ENCODE data around the gene TBC1D21.

Gene TBC1D21

GRCh38 chr15:73865379-73865778, 8.0 kb upstream of the TBC1D21 start:
- no peak for DNase-seq

GRCh38 chr15:73865904-73866303, 7.5 kb upstream of the TBC1D21 start:
- no peak for DNase-seq

- no peak for DNase-seq
Observed at GRCh38 chr15:73866481-73866880, 6.9 kb upstream of the TBC1D21 start.

DNA sequence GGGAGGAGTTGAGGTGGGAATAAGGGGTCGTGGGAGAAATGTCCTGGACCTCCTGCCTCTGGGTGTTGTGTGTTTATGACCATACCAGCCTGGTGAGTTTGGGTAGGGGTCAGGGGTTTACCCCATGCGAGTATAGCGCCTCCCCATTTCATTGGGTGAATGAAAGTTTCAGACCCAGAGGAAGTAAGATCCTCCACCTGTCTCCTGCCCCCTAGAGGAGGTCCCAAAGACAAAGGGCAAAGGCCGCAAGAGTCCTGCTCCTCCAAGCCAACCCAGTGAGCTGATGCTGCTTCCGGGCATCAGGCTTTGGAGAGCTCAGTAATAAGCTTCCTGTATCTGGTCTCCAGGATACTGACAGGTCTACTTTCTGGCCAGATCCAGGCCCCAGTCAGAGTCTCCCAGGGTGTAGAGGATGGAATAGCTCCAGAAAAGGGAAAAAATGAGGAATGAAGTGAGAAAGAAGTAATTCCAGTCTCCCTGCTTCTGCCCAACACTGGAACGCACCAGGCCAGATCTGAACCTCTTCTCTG, 6.4 kb upstream of the TBC1D21 start:
- DNase-seq, result no peak

- no peak for DNase-seq
Observed at GRCh38 chr15:73867426-73867825, 5.9 kb upstream of the TBC1D21 start.

DNA sequence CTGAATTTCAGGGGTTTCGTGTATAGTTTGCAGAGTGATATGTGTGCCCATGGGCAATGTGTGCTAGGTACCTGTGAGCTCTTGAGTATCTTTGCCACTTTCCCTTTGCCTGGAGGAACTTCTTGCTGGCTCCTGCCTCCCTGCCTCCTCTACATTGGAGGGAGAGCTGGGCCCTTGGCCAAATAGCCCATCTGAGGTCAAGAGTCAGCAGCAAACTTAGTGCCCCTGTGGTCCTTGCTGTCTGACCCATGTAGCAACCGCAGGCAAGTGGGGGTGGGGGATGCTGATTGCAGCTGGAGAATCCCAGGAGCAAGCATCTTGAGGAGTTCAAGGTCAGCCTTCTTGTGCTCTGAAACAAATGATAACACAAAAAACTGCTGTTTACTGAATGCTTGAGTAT, 5.4 kb upstream of the TBC1D21 start:
- DNase-seq, result no peak

DNA sequence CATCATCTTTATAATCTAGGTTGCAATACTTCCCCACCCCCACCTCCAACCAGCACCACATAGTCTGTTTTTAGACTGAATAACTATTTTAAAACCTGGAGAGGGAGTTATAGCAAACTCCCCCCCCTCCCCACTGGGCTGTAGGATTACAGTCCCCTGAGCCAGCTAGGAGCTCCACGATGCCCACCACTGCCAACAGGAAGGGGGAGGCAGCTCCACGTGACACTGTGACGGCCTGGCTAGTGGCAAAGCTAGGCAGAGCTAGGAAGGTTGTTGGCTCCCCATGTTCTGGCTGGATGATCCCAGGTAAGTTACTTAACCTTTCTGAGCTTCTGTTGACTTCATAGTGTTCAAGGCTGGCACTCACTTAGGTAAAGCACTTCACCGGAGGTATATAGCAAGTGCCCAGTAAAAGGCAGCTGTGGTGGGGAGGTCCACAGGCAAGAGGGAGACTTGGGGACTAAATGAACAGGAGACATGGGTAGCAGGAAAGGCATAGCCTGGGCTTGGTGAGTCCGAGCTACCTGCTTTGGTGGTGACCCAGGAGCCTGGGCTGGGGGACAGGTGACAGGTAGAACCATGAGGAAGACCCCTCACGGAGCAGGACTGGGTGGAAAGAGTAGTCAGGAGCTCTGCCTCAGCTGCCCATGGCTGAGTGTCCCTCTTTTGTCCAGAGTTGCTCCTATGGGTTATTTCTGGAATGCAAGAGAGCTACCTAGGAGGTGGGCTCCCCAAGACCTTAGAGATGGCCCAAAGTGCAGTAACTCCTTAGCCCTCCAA, 4.0 kb upstream of the TBC1D21 start:
- DNase-seq, result no peak

GRCh38 chr15:73870700-73871408, 2.5 kb upstream of the TBC1D21 start:
- no peak for DNase-seq

GRCh38 chr15:73872346-73872745, 1.0 kb upstream of the TBC1D21 start:
- no peak for DNase-seq

DNA sequence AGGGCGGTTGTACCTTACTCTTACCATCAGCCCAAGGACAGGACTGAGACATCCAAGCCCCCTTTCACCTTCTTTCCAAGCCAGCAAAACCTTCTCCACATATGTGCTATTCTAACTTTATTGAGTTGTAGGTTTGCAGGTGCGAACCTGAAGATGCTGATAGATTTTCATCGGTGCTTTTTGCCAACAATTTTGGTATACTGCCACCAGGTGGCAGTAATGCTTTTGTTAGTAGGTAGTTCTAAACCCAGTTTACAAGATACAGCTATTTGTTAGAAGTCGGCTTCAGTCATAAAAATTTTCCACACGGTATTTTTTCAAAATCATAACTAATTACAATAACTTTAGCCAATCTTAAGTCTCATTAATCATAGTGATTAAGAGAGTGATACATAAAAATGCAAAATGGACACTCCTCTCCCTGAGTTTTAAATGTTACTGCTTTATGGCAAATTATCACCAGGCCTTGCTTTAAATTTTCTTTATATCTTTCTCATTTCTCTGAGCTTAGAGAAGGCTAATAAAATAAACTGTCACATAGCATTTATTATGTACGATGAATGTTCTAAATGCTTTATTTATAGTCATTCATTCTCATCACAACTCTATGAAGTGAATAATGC, 636 bp downstream of the TBC1D21 start:
- peak; percentile 9 to 41 for DNase-seq

DNA sequence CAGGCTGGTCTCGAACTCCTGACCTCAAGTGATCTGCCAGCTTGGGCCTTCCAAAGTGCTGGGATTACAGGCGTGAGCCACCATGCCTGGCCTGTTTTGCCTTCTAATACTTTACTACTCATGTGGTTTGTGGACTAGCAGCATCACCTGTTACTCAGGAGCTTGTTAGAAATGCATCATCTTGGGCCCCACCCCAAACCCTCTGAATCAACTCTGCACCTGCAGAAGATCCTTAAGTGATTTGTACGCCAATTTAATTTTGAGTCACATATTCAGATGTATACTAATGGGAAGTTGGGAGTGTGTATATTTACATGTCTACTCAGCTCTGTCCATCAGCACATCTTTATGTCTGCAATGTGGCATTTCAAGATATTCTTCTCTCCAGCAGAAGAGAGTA, 6.1 kb downstream of the TBC1D21 start:
- DNase-seq, result no peak

- DNase-seq, result no peak
Observed at GRCh38 chr15:73881579-73882320, 8.4 kb downstream of the TBC1D21 start.

- no peak for DNase-seq
Observed at GRCh38 chr15:73882761-73883419, 9.5 kb downstream of the TBC1D21 start.

- DNase-seq, result no peak
Observed at GRCh38 chr15:73884159-73884558, 10.8 kb downstream of the TBC1D21 start.

DNA sequence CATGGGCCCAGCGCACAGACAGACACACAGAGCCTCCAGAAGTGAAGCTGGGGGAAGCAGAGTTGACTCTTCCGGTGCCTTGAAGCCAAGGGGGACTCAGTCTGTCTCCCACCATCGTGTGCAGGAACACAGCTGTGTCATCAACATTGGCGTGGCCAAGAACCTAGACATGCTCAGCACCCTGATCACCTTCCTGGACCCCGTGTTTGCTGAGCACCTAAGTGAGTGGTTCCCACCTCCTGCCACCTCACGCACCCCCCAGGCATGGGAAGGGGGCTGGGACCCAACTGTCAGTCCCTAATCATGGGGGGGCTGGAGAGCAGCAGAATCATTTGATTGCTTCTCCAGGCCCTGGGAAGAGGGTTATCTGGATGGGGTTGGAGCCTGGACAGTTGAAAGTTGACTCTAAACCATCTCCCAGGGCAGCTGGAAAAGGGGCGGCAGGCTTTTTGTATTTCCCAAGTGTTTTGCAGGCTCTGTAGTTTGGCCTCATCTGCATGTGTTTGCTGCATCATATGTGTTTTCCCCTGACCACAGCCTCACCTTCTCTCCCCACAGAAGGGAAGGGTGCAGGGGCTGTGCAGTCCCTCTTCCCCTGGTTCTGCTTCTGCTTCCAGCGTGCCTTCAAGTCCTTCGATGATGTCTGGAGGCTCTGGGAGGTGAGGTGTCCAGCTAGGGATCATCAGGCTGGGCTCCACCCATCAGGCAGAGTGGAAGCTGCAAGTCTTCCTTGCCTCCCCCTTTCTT, 12.8 kb downstream of the TBC1D21 start:
- no peak for DNase-seq

GRCh38 chr15:73886717-73887345, 13.5 kb downstream of the TBC1D21 start:
- DNase-seq, result no peak

GRCh38 chr15:73887481-73887880, 14.1 kb downstream of the TBC1D21 start:
- DNase-seq, result no peak

- no peak for DNase-seq
Observed at GRCh38 chr15:73888224-73889041, 15.1 kb downstream of the TBC1D21 start.

DNA sequence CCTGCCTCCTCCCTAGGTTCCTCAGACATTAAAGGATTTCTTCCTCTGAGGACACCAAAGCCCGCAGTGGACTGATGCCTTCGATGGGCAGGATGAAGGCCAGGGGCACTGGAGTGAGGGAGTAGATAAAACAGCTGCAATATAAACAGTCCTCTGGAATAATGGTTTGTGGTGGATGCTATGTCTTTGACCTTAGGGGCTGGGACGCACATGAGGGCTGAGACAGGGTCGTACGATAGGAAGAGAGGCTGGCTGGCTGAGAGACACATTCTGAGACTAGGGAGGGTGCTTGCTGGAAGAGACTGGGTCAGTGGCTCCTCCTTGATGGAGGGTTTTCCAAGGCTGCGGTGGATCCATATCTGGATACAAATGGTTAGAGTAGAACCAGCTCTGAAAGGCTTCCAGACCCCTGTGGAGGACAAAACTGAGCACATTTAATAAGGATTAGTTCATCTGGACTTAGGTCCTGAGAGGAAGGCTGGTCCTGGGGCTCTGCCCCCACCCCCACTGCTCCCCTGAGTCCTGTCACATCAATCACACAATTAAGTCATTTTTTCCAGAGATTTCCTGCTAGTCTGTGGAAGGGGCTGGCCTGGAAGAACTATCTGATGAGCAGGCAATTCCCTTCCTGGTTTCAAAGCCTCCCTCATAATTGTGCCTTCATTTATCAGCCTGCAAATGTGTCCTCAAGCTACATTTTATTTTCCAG, 15.8 kb downstream of the TBC1D21 start:
- DNase-seq, result no peak

GRCh38 chr15:73889762-73890124, 16.4 kb downstream of the TBC1D21 start:
- DNase-seq, result no peak
